ENCODE results near the gene TMEM221.

TMEM221 gene

GRCh38 chr19:17471410-17472125 lies 23.1 kb upstream of the TMEM221 start:
- DNase-seq = no peak

DNA sequence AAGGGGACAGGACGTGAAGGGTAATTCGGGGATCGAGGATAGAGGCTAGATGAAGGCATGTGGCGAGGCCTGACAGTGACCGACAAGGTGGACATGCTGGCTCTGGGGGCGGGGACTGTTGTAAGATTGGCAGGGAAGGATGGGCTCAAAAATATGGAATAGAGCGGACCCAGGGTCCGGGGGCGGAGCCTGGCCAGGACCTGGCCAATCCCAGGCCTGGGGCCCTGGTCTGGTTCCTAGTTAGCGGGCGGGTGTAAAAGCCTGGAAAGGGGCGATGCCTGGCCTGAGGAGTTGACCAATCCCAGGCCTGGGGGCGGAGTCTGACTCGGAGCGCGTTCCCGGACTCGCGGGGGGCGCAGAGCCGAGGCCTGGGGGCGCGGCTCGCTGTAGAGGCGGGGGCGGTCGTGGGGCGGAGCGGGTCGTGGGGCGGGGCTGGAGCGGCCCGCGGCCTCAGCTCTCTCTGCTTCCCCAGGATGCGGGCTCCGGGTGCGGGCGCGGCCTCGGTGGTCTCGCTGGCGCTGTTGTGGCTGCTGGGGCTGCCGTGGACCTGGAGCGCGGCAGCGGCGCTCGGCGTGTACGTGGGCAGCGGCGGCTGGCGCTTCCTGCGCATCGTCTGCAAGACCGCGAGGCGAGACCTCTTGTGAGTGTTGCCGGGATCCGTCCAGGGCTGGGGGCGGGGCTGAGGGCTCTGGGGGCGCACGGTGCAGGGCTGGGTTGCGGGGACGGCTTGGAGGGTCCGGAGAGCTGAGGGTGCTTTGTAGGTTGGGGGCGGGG lies 21.8 kb upstream of the TMEM221 start, which contains the start of gene SLC27A1:
TSS of gene SLC27A1 (plus strand) at position 457 of the 774 bp plus-strand sequence. CDS start at position 474, 17 bp downstream.
- peak; percentile 99 for DNase-seq

GRCh38 chr19:17469481-17470067 lies 21.1 kb upstream of the TMEM221 start:
- DNase-seq = peak; percentile 95

GRCh38 chr19:17469092-17469480 lies 20.6 kb upstream of the TMEM221 start:
- peak; percentile 37 for DNase-seq

DNA sequence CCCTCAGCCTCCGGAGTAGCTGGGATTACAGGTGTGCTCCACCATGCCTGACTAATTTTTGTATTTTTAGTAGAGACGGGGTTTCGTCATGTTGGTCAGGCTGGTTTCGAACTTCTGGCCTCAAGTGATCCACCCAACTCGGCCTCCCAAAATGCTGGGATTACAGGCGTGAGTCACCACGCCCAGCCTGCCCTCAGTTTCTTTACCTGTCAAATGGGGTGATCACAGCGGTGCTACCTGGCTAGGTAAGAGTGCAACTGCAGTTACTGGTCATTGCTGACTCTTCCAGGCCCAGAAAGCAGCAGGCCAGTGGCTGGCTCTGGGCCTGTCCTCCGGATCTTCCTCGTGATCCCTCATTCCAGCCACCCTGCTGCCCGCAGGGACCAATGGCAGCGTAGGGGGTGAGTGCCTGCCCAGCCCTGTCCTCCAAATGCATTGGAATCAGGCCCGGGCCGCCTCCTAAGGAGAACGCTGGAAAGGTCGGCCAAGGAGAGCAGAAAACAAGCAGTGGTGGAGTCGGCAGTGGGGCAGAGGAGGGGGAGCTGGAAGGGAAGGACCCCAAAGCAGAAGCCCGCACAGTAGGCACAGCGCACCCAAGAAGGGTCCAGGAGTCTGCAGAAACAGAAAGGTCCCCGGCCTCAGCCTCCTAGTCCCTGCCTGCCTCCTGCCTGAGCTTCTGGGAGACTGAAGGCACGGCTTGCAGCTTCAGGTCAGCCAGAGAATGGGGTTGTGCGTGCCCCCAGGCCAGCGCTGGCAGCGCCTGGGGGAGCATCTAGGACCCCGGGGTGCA lies 20.0 kb upstream of the TMEM221 start:
- no peak for DNase-seq

DNA sequence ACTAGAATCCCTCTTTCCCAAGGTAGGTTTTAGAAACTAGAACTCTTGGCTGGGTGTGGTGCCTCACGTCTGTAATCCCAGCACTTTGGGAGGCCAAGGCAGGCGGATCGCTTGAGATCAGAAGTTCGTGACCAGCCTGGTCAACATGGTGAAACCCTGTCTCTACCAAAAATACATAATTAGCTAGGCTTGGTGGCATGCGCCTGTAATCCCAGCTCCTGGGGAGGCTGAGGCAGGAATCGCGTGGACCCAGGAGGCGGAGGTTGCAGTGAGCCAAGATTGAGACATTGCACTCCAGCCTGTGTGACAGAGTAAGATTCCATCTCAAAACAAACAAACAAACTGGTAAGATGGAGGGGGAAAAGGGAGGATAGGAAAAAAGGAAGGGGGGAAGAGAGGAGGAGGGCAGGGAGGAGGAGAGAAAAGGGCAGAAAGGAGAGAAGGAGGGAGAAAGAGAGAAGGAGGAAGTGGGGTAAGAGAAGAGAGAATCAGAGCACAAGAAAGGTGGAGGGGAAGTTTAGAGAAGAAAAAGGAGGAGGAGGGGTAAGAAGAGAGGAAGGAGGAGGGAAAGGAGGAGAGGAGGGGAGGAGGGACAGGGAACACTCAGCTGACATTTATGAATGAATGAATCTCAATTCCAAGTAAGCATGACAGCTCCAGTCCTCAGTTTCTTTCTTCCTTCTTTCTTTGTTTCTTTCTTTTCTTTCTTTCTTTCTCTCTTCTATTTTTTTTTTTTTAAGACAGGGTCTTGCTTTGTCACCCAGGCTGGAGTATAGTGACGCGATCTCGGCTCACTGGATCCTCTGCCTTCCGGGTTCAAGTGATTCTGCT lies 19.2 kb upstream of the TMEM221 start:
- DNase-seq = no peak

DNA sequence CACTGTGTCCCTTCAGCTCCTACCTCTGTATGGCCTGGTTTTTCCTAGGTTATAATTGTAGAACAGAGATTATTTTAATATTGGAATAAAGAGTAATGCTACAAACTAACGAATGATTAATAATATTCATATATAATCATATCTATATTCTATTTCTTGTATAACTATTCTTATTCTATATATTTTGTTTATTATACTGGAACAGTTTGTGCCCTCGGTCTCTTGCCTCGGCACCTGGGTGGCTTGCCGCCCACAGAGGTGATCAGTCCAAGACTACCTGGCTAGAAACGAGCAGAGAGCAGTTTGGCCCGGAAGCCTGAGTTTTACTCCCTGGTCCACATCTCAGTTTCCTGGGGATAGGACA lies 18.0 kb upstream of the TMEM221 start:
- no peak for DNase-seq

DNA sequence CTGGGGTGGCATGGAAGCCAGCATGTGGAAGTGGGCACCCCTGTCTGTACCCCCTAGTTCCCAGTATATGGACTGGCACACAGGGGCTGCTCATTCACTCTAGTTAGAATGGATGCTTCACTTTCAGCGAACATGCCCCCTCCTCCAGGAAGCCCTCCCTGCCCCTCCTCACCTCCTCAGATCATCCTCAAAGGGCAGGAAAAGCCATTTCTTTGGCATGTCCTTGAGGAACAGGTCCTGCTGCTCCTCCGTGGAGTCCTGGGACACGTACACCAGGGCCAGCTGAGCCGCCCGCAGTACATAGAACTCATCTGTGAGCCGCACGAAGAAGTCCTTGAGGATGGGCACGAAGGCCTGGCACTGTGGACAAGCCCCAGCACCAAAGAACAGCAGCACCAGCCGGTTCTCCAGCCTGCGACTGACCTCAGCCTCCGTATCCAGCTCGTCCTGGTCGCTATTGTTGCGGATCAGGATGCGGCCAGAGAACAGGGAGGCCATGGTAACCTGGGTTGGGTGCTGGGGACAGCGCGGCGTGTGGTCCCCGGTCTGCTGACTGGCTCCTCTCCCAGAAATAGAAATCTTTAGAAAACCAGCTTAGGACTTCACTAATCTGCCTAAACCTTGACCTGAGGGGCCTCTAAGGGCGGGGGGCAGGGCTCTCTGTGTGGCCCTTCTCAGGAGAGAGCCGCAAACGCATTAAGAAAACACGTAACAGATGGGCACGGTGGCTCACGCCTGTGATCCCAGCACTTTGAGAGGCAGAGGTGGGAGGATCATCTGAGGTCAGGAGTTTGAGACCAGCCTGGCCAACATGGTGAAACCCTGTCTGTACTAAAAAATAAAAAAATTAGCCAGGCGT lies 12.1 kb upstream of the TMEM221 start, which contains the start of gene NXNL1:
TSS of gene NXNL1 (minus strand) at position 555 of the 859 bp plus-strand sequence. CDS start at position 498, 57 bp downstream.
- no peak for DNase-seq

GRCh38 chr19:17458970-17459369 lies 10.5 kb upstream of the TMEM221 start:
- no peak for DNase-seq

DNA sequence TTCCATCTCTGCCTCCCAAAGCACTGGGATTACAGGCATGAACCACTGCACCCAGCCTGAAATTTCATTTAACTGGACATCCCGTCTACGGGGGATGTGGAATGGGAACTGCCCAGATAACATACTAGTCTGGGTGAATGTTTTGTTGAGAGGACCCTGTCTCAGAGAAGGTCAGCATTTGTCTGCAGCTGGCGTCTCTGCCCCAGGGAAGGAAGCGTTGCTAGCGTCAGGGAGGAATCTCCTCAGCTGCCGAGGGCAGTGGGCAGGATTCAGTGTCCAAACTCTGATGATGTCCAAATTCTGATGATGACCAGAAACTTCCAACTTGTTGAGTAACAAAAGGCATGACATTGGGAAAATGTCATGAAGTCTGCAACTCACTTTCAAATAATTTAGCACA lies 9.1 kb upstream of the TMEM221 start:
- no peak for DNase-seq

DNA sequence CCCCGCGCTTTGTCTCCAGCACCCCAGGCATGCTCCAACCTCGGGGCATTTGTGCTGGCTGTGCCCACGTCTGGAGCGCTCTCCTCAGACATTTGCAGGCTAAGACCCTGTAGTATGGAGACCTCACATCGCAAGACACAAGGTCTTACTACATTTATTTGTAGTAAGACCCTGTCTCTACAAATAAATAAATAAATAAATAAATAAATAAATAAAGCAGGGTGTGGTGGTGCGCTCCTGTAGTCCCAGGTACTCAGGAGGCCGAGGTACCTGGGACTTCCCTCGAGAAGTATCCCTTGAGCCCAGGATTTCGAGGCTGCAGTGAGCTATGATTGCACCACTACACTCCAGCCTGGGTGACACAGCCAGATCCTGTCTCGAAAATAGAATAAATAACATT lies 7.7 kb upstream of the TMEM221 start:
- no peak for DNase-seq

DNA sequence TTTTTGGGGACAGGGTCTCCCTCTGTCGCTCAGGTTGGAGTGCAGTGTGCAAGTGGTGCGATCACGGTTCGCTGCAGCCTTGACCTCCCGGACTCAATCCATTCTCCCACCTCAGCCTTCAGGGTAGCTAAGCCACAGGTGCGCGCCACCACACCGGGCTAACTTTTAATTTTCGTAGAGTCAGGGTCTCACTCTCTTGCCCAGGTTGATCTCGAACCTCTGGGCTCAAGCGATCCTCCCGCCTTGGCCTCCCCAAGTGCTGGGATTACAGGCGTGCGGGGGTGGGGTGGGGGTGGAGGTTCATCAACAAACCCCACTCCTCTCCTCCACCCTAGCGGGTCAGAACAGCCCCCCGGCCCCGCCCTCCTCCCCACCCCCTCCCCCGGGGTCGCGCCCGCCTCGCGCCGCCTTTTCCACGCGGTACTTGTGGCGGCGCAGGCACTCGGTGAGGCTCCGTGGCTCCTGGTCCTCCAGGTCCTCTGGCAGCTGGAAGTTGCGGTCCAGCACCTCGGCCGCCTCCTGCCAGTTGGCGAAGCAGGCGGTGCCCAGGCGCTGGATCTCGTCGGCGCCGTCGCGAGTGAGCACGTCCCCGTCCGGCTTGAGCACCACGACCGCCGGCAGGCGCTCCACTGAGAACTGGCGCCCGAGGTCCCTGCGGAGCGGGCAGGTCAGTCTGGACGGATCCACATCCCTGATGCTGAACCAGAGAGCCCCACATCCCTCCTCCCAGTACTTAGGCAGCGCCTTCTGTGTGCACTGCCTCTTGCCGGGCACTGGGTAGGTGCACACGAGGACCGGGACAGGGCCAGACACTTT lies 7.0 kb upstream of the TMEM221 start:
- DNase-seq = no peak

DNA sequence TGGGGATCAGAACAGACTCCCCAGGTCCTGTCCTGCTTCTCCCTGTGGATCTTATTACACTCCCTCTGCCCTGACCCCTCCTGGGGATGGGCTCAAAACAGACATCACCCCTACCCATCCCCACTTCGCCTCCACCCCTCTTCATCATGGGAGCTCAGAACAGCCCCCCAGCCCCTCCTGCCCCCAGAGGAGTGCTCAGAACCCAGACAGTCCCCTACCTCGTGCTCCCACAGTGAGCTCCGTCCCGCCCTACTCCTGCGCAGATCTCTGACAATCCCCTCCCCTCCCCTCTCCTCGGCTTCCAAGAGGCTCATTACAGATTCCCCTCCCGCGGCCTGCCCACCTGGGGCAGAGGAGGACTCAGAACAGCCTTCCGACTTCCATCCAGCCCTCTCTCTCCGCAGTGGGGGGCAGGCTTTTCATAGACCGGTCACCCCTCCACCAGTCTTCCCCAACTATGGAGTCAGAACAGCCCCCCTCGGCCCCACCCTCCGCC lies 6.2 kb upstream of the TMEM221 start:
- DNase-seq = no peak

DNA sequence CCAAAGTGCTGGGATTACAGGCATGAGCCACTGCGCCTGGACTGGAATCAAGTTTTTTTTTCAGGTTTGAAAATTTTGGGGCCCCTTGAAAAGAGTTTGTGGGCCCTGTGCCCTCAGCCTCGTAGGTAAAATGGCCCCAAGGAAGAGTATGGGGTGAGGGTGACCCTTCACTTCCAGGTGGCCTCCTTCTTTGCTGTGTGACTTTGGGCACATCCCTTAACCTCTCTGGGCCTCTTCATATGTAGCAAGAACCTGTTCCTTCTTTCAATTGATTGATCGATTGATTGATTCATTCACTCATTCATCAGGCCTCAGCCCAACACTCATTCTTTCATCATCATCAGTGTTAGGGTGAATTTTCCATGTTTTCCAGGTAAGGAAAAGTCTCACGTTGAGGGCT lies 3.4 kb upstream of the TMEM221 start:
- DNase-seq = no peak

DNA sequence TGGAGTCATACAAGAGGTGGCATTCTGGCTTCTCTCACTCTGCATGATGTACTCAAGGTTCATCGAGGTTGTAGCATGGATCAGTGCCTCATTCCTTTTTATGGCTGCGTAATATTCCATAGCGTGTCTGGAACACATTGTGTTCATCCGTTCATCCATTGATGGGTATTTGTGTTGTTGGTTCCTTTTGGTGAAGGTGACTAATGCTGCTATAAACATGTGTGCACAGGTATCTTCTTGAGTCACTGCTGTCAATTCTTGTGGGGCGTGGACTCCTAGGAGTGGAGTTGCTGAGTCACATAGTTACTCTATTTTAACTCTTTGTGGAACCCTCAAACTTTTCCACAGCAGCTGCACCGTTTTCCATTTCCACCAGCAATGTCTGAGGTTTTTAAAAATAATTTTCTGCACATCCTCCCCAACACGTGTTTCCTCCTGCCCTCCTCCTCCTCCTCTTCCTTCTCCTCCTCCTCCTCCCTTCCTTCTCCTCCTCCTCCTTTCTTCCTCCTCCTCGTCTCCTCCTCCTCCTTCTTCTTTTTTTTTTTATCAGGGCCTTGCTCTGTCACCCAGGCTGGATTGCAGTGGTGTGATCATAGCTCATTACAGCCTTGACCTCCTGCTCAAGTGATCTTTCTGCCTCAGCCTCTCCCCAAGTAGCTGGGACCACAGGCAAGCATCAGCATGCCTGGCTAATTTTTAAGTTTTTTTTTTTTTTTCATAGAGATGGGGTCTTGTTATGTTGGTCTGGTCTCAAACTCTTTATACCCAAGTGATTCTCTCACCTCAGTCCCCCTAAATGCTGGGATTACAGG lies 2.0 kb upstream of the TMEM221 start:
- no peak for DNase-seq

- no peak for DNase-seq
Measured at GRCh38 chr19:17447704-17448130, 751 bp downstream of the TMEM221 start.

DNA sequence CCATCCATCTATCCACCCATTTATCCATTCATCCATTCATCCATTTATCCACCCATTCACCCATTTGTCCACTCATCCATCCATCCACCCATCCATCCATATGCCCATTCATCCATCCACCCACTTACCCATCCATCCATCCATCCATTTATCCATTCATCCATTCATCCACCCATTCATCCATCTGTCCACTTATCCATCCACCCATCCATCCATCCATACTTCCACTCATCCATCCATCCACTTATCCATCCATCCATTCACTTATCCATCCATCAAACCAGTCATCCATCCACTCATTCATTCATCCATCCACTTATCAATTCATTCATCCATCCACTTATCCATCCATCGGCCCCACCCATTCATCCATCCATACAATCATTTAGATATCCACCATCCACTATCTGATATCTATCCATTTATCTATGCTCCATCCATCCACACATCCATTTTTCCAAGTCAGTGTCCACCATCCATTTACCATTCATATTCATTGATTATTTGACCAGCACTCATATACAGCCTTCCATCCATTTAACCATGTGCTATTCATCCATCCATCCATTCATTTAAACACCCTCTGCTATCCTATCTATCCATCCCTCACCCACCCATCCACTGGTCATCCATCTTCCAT lies 2.8 kb downstream of the TMEM221 start:
- DNase-seq = no peak

DNA sequence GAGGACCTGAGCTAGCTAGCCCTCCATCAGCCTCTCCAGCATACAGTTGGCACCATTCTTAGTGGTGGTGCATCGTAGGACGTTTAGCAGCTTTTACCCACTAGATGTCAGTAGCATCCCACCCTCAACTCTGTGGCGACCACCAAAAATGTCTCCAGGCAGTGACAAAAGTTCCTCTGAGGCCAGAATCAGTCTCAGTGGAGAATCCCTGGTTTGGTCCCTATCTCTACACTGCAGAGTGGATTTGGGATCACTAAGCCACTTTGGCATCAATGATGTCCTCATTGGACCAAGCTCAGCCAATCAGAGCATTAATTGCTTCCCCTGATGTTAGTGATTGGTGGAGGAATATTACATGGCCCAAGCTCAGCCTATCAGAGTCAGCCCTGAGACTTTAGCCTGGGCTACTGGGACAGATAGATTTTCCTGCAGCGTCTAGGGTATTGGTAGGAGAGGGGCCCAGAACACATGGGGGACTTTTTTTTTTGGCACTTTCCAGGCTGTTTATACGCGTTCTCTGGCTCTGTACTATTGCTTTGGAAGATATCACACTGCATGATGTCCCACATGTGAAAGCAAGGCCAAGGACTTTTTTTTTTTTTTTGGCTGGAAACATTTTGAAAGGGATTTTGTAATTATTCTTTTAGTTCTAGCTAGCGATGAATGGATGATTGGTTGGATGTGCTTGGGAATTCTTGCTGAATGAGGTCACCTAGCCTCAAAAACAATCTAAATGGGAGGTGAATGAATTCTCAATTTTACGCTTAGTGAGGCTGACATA lies 7.0 kb downstream of the TMEM221 start:
- no peak for DNase-seq
